Loucy (cell line): ENCODE data around the gene TTC23.

Source experiments
- H2AFZ ChIP-seq: fragments of 200-600 bp; sonication (generic); 2 replicates; pipeline ENCODE4 v1.6.0; 2016; ENCODE audit warnings: antibody characterized with exemption, mild to moderate bottlenecking, low read length, moderate library complexity
- H3F3A ChIP-seq: fragments of 200-600 bp; 2 replicates; pipeline ENCODE4 v1.6.0; 2016; ENCODE audit warnings: antibody characterized with exemption, low read depth, mild to moderate bottlenecking
- H3K27me3 ChIP-seq: fragments of 200-600 bp; sonication (generic); 2 replicates; pipeline ENCODE4 v1.6.1; 2014; ENCODE audit warnings: low read length, mild to moderate bottlenecking; ENCODE audit not compliant: insufficient read depth, poor library complexity, severe bottlenecking
- H3K36me3 ChIP-seq: fragments of 200-600 bp; sonication (generic); 2 replicates; pipeline ENCODE4 v1.6.1; 2016; ENCODE audit warnings: low read length; ENCODE audit not compliant: insufficient read depth
- H3K4me1 ChIP-seq: fragments of 200-600 bp; sonication (generic); 2 replicates; pipeline ENCODE4 v1.5.1; 2014; ENCODE audit warnings: low read length, mild to moderate bottlenecking; ENCODE audit not compliant: insufficient read depth, poor library complexity, severe bottlenecking
- H3K4me2 ChIP-seq: fragments of 200-600 bp; sonication (generic); 2 replicates; pipeline ENCODE4 v1.6.0; 2014; ENCODE audit warnings: antibody characterized with exemption, low read length, low read depth, mild to moderate bottlenecking; ENCODE audit not compliant: poor library complexity, severe bottlenecking
- H3K4me3 ChIP-seq: fragments of 200-600 bp; sonication (generic); 2 replicates; pipeline ENCODE4 v1.5.1; 2014; ENCODE audit warnings: low read length, mild to moderate bottlenecking, mixed read lengths; ENCODE audit not compliant: poor library complexity, severe bottlenecking
- H3K79me2 ChIP-seq: fragments of 200-600 bp; sonication (generic); 2 replicates; pipeline ENCODE4 v1.6.1; 2014; ENCODE audit warnings: low read length; ENCODE audit not compliant: insufficient read depth
- H3K9ac ChIP-seq: fragments of 200-600 bp; sonication (generic); 2 replicates; pipeline ENCODE4 v1.6.0; 2014; ENCODE audit warnings: mild to moderate bottlenecking, low read depth, low read length, moderate library complexity; ENCODE audit not compliant: poor library complexity, severe bottlenecking
- H3K9me2 ChIP-seq: fragments of 200-600 bp; sonication (generic); replicated peaks from 2 replicates; pipeline ENCODE4 v1.6.1; 2016; ENCODE audit warnings: low read depth, low read length, mixed read lengths
- H3K9me3 ChIP-seq: fragments of 200-600 bp; sonication (generic); 2 replicates; pipeline ENCODE4 v1.6.1; 2014; ENCODE audit warnings: mild to moderate bottlenecking, antibody characterized with exemption, low read length, low read depth; ENCODE audit not compliant: insufficient read depth
- H4K20me1 ChIP-seq: fragments of 200-600 bp; sonication (generic); 2 replicates; pipeline ENCODE4 v1.6.0; 2014; ENCODE audit warnings: antibody characterized with exemption, low read length, mild to moderate bottlenecking; ENCODE audit not compliant: insufficient read depth, poor library complexity, severe bottlenecking
- CTCF ChIP-seq: fragments of 200-600 bp; sonication (generic); conservative IDR thresholded peaks from 2 replicates; pipeline ENCODE4 v1.5.1; 2014; ENCODE audit warnings: mild to moderate bottlenecking, antibody characterized with exemption, low read length
- EZH2phosphoT487 ChIP-seq: fragments of 200-600 bp; IDR thresholded peaks from 2 replicates; pipeline ENCODE4 v1.6.1; 2018; ENCODE audit warnings: antibody characterized with exemption, mild to moderate bottlenecking, moderate library complexity, borderline replicate concordance

Gene TTC23

GRCh38 chr15:99228120-99228770 lies 21.1 kb downstream of the TTC23 start:
- Histone ChIP-seq H3K9ac (no peak overlapping the region), H3K4me3 (no peak overlapping the region), H2AFZ (no peak overlapping the region), H3K36me3 (no peaks in the 10 kb centered on the region), H3K27me3 (no peaks in the 10 kb centered on the region), H3K4me2 (no peak overlapping the region), H3F3A (no peaks in the 10 kb centered on the region), H3K79me2 (no peaks in the 10 kb centered on the region), H4K20me1 (no peaks in the 10 kb centered on the region), H3K9me2 (no peaks in the 10 kb centered on the region), H3K4me1 (no peaks in the 10 kb centered on the region), H3K9me3 (no peaks in the 10 kb centered on the region)
- no peak for TF ChIP-seq EZH2phosphoT487
- TF ChIP-seq CTCF = no peak

GRCh38 chr15:99226802-99227201 lies 22.6 kb downstream of the TTC23 start:
- Histone ChIP-seq H3F3A (no peaks in the 10 kb centered on the region), H3K36me3 (no peaks in the 10 kb centered on the region), H3K79me2 (no peaks in the 10 kb centered on the region), H2AFZ (no peak overlapping the region), H3K9ac (no peak overlapping the region), H4K20me1 (no peaks in the 10 kb centered on the region), H3K27me3 (no peaks in the 10 kb centered on the region), H3K4me3 (no peak overlapping the region), H3K9me3 (no peaks in the 10 kb centered on the region), H3K4me1 (no peaks in the 10 kb centered on the region), H3K4me2 (no peak overlapping the region), H3K9me2 (no peaks in the 10 kb centered on the region)
- no peak for TF ChIP-seq CTCF

GRCh38 chr15:99224372-99225214 lies 24.8 kb downstream of the TTC23 start:
- Histone ChIP-seq H4K20me1 (no peaks in the 10 kb centered on the region), H3K9ac (no peak overlapping the region), H3K4me1 (no peaks in the 10 kb centered on the region), H3K4me3 (no peak overlapping the region), H3F3A (no peaks in the 10 kb centered on the region), H3K79me2 (no peaks in the 10 kb centered on the region), H3K4me2 (no peak overlapping the region), H2AFZ (no peak overlapping the region), H3K36me3 (no peaks in the 10 kb centered on the region), H3K9me3 (no peaks in the 10 kb centered on the region), H3K9me2 (no peaks in the 10 kb centered on the region), H3K27me3 (no peaks in the 10 kb centered on the region)
- no peak for TF ChIP-seq CTCF
- TF ChIP-seq EZH2phosphoT487 = no peak
